ENCODE results near the gene WDSUB1.

DNA sequence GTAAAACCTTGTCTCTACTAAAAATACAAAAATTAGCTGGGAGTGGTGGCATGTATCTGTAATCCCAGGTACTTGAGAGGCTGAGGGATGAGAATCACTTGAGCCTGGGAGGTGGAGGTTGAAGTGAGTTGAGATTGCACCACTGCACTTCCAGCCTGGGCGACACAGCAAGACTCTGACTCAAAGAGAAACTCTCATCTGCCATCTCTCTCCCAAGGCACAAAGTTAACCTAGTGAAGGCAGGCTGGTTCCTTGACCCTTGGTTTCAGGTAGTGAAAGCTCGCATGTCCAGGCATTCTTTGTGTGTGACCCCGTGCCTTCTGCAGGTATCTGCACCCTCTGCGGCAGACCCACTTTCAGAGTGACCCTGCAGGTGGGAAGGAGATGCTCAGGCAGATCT, 100.0 kb downstream of the WDSUB1 start:
- TF ChIP-seq CTCF (IDR thresholded peaks at IDR 0.05; ENCODE audit: poor library complexity) (no peak), EZH2 (IDR thresholded peaks at IDR 0.05; ENCODE audit: borderline replicate concordance) (no peak), EZH2phosphoT487 (IDR thresholded peaks at IDR 0.05; ENCODE audit: low read depth, severe bottlenecking, unreplicated experiment) (no peak)
